ENCODE data around the gene AOC3. TPM values are rescaled to one million over a fixed set of nuclear protein-coding genes. Genes with fewer than 3 reads are reported as not detected.
"Not testable (repeated sequence)": the region's sequence is repeated elsewhere in the genome, so short reads cannot be mapped to it uniquely, and the experiment has no call there.

Gene AOC3
- total and polyA plus RNA-seq, 2 of the 13 experiments (the other 11 are each of a cell fraction or from before 2014, with no cell fraction given), result 8.7 to 51.7 TPM

- intact Hi-C loops (cut with micrococcal nuclease; ENCODE audit: unreplicated experiment), result loop anchor here (2.0 kb wide), 1 partner anchor 15 kb away; no protein-coding TSS in a partner anchor
- H2AFZ ChIP-seq (ENCODE audit: low read length); H3K9me3 ChIP-seq (ENCODE audit: low read length); H3K9ac ChIP-seq (ENCODE audit: insufficient read depth, low read depth, low read length); H3K4me3 ChIP-seq (replicated peaks in 1 of 3; ENCODE audit: insufficient read depth in 1 of 3, low read depth in 2 of 3, low read length in 3 of 3); DNase-seq (ENCODE audit: low spot score); H3K79me2 ChIP-seq (ENCODE audit: insufficient read depth, low read length); H4K20me1 ChIP-seq (ENCODE audit: insufficient read depth, low read length); H3K36me3 ChIP-seq (replicated peaks in 1 of 2; ENCODE audit: control insufficient read depth in 1 of 2, insufficient read depth in 2 of 2, low read length in 2 of 2); CTCF ChIA-PET (ENCODE audit: low intra/inter-chr PET ratio, low total read pairs); in situ Hi-C loops (cut with HindIII; ENCODE audit: extremely low pct_ligation_motif_present, low pct_unique_long_range_greater_than_20kb); ATAC-seq; H3K27me3 ChIP-seq (ENCODE audit: control insufficient read depth in 1 of 2, insufficient read depth in 2 of 2, low read length in 2 of 2); BruUV-seq (replicated peaks); FAIRE-seq; H3K27ac ChIP-seq (ENCODE audit: extremely low read length, insufficient read depth, low read length); H3K4me2 ChIP-seq (ENCODE audit: low read depth, low read length): not testable (repeated sequence)
- TF ChIP-seq MED8 (CRISPR knock-in tag; IDR thresholded peaks at IDR 0.05; ENCODE audit: insufficient replicate concordance), result peak; percentile 34
- TF ChIP-seq ZBTB38 (CRISPR knock-in tag; IDR thresholded peaks at IDR 0.05), result peak; percentile 26; the same call in 1 of the 2 replicates
- peak; percentile 65 for TF ChIP-seq ZNF687 (CRISPR knock-in tag; IDR thresholded peaks at IDR 0.05)
- POLR2A ChIA-PET, result interaction anchor here (1.4 to 3.8 kb wide), 8 partner anchors 11 to 52 kb away, joined by 3 to 36 read pairs (median 18); partner anchors contain the start of gene AOC3
- H3K4me1 ChIP-seq (ENCODE audit: insufficient read depth, low read length), result peaks cover 82% of the 10 kb centered on the region
- 87% methylated on average over 9 of the region's 21 CpGs for WGBS (ENCODE audit: low lambda C conversion rate)
These were observed 16.8 kb downstream of the AOC3 start for GRCh38 chr17:42867694-42868261.

All from HepG2 (cell line).